Rectal smooth muscle tissue (tissue), 1 donor: Measurements from ENCODE around the gene CREB5.
"Not testable (repeated sequence)": the region's sequence is repeated elsewhere in the genome, so short reads cannot be mapped to it uniquely, and the experiment has no call there.

Source experiments
- H3K27ac ChIP-seq: one replicate; pipeline ENCODE4 v1.7.0; 2013; ENCODE audit warnings: low read depth, low read length, inconsistent platforms
- H3K27me3 ChIP-seq: one replicate; pipeline ENCODE4 v1.7.0; 2013; ENCODE audit warnings: low read length; ENCODE audit not compliant: control insufficient read depth, insufficient read depth
- H3K36me3 ChIP-seq: one replicate; pipeline ENCODE4 v1.7.0; 2013; ENCODE audit warnings: low read length; ENCODE audit not compliant: control insufficient read depth, insufficient read depth
- H3K4me1 ChIP-seq: one replicate; pipeline ENCODE4 v1.7.0; 2013; ENCODE audit warnings: low read length; ENCODE audit not compliant: control insufficient read depth, insufficient read depth
- H3K4me3 ChIP-seq: one replicate; pipeline ENCODE4 v1.7.0; 2013; ENCODE audit warnings: low read length
- H3K9ac ChIP-seq: one replicate; pipeline ENCODE4 v1.7.0; 2013; ENCODE audit warnings: low read length

Gene CREB5

GRCh38 chr7:28588602-28589001 lies 176.3 kb downstream of the CREB5 start:
- Histone ChIP-seq H3K36me3 (no peaks in the 10 kb centered on the region), H3K4me1 (no peaks in the 10 kb centered on the region), H3K27ac (no peak overlapping the region), H3K4me3 (no peak overlapping the region), H3K27me3 (no peaks in the 10 kb centered on the region), H3K9ac (no peak overlapping the region)

- Histone ChIP-seq H3K36me3 (no peaks in the 10 kb centered on the region), H3K4me3 (no peak overlapping the region), H3K9ac (no peak overlapping the region), H3K27ac (no peak overlapping the region), H3K27me3 (no peaks in the 10 kb centered on the region), H3K4me1 (no peaks in the 10 kb centered on the region)
These were observed 178.8 kb downstream of the CREB5 start for GRCh38 chr7:28591041-28591674.

- Histone ChIP-seq H3K36me3 (no peaks in the 10 kb centered on the region), H3K4me1 (no peaks in the 10 kb centered on the region), H3K4me3 (no peak overlapping the region), H3K27ac (no peak overlapping the region), H3K27me3 (no peaks in the 10 kb centered on the region), H3K9ac (no peak overlapping the region)
These were observed 179.5 kb downstream of the CREB5 start for GRCh38 chr7:28591725-28592349.

- H3K27ac ChIP-seq = no peak overlapping the region
- no peak overlapping the region for H3K4me3 ChIP-seq
- H3K4me1 ChIP-seq = no peaks in the 10 kb centered on the region
- H3K9ac ChIP-seq = no peak overlapping the region
- no peaks in the 10 kb centered on the region for H3K36me3 ChIP-seq
- no peaks in the 10 kb centered on the region for H3K27me3 ChIP-seq
These were observed 180.5 kb downstream of the CREB5 start for GRCh38 chr7:28592861-28593260.

GRCh38 chr7:28595076-28595475 lies 182.8 kb downstream of the CREB5 start:
- H3K4me3 ChIP-seq = no peak overlapping the region
- no peaks in the 10 kb centered on the region for H3K36me3 ChIP-seq
- H3K27ac ChIP-seq = no peak overlapping the region
- no peaks in the 10 kb centered on the region for H3K27me3 ChIP-seq
- H3K4me1 ChIP-seq = no peaks in the 10 kb centered on the region
- H3K9ac ChIP-seq = no peak overlapping the region

GRCh38 chr7:28595801-28596200 lies 183.5 kb downstream of the CREB5 start:
- no peaks in the 10 kb centered on the region for H3K4me1 ChIP-seq
- no peaks in the 10 kb centered on the region for H3K27me3 ChIP-seq

GRCh38 chr7:28596245-28596935 lies 184.1 kb downstream of the CREB5 start:
- no peaks in the 10 kb centered on the region for H3K4me1 ChIP-seq
- no peak overlapping the region for H3K27ac ChIP-seq
- H3K9ac ChIP-seq = no peak overlapping the region
- no peaks in the 10 kb centered on the region for H3K36me3 ChIP-seq
- H3K27me3 ChIP-seq = no peaks in the 10 kb centered on the region
- H3K4me3 ChIP-seq = no peak overlapping the region

More at GRCh38 chr7:28595801-28596200, 183.5 kb downstream of the CREB5 start:
- Histone ChIP-seq H3K4me3 (no peak overlapping the region), H3K27ac (no peak overlapping the region), H3K9ac (no peak overlapping the region), H3K36me3 (no peaks in the 10 kb centered on the region)

- H3K27me3 ChIP-seq = no peaks in the 10 kb centered on the region
- no peak overlapping the region for H3K27ac ChIP-seq
- no peak overlapping the region for H3K4me3 ChIP-seq
- no peak overlapping the region for H3K9ac ChIP-seq
- H3K4me1 ChIP-seq = no peaks in the 10 kb centered on the region
- no peaks in the 10 kb centered on the region for H3K36me3 ChIP-seq
These were observed 185.0 kb downstream of the CREB5 start for GRCh38 chr7:28597284-28597683.

- not testable (repeated sequence) for H3K4me3 ChIP-seq, H3K36me3 ChIP-seq
These were observed 185.7 kb downstream of the CREB5 start for GRCh38 chr7:28598037-28598436.

GRCh38 chr7:28598586-28598985 lies 186.3 kb downstream of the CREB5 start:
- no peak overlapping the region for H3K27ac ChIP-seq
- H3K9ac ChIP-seq = no peak overlapping the region
- no peaks in the 10 kb centered on the region for H3K36me3 ChIP-seq
- H3K27me3 ChIP-seq = no peaks in the 10 kb centered on the region
- H3K4me3 ChIP-seq = no peak overlapping the region
- H3K4me1 ChIP-seq = no peaks in the 10 kb centered on the region

More at GRCh38 chr7:28598037-28598436, 185.7 kb downstream of the CREB5 start:
- H3K27ac ChIP-seq, H3K9ac ChIP-seq, H3K27me3 ChIP-seq, H3K4me1 ChIP-seq: not testable (repeated sequence)

GRCh38 chr7:28599411-28599810 lies 187.1 kb downstream of the CREB5 start:
- Histone ChIP-seq H3K9ac (no peak overlapping the region), H3K36me3 (no peaks in the 10 kb centered on the region), H3K4me1 (no peaks in the 10 kb centered on the region), H3K27me3 (no peaks in the 10 kb centered on the region), H3K27ac (no peak overlapping the region), H3K4me3 (no peak overlapping the region)

GRCh38 chr7:28602282-28602681 lies 190.0 kb downstream of the CREB5 start:
- Histone ChIP-seq H3K9ac (no peak overlapping the region), H3K27me3 (no peaks in the 10 kb centered on the region), H3K36me3 (no peaks in the 10 kb centered on the region), H3K27ac (no peak overlapping the region), H3K4me3 (no peak overlapping the region), H3K4me1 (no peaks in the 10 kb centered on the region)
